Breast epithelium (tissue), 4 donors: ENCODE measurements around the gene PATJ. TPM values are rescaled to one million over a fixed set of nuclear protein-coding genes. Genes with fewer than 3 reads are reported as not detected.
"Not testable (repeated sequence)": the region's sequence is repeated elsewhere in the genome, so short reads cannot be mapped to it uniquely, and the experiment has no call there.

Experiments
- DNase-seq, 2 donors: peaks; one replicate each; pipeline ENCODE4 v3.0.0-alpha.2; 2019; ENCODE audit warnings: low spot score in 2 of 2
- H3K27ac ChIP-seq, 2 donors: fragments of 200-600 bp; sonication (generic) in 1 of 2; one replicate each; pipeline ENCODE4 v1.5.1; 2016 to 2019; ENCODE audit warnings: mild to moderate bottlenecking in 1 of 2
- H3K27me3 ChIP-seq, 2 donors: fragments of 200-600 bp; sonication (generic) in 1 of 2; one replicate each; pipeline versions ENCODE4 v1.5.1 to v1.6.0; 2017 to 2019; ENCODE audit warnings: control low read depth in 1 of 2, mild to moderate bottlenecking in 1 of 2
- H3K36me3 ChIP-seq: fragments of 200-600 bp; one replicate; pipeline ENCODE4 v1.5.1; 2019
- H3K4me1 ChIP-seq, 2 donors: fragments of 200-600 bp; sonication (generic); one replicate each; pipeline ENCODE4 v1.5.1; 2016 to 2019; ENCODE audit warnings: control low read depth in 1 of 2
- H3K4me3 ChIP-seq, 3 donors: fragments of 200-600 bp; sonication (generic); 1 replicate in 2 of 3; 2 replicates in 1 of 3; pipeline ENCODE4 v1.5.1; 2016 to 2019; ENCODE audit warnings: mild to moderate bottlenecking in 3 of 3, moderate library complexity in 2 of 3
- H3K9me3 ChIP-seq, 2 donors: fragments of 200-600 bp; sonication (generic) in 1 of 2; one replicate each; pipeline ENCODE4 v1.5.1; 2016 to 2019; ENCODE audit warnings: control low read depth in 1 of 2
- CTCF ChIP-seq, 3 donors: fragments of 450-650 bp; IDR thresholded peaks; one replicate each; pipeline ENCODE4 v1.5.1; 2016 to 2017; ENCODE audit warnings: antibody characterized with exemption in 3 of 3, mild to moderate bottlenecking in 3 of 3, moderate library complexity in 3 of 3
- POLR2A ChIP-seq: fragments of 450-650 bp; IDR thresholded peaks from one replicate; pipeline ENCODE4 v1.6.1; 2016; ENCODE audit warnings: antibody characterized with exemption, mild to moderate bottlenecking, moderate library complexity
- POLR2AphosphoS5 ChIP-seq, 3 donors: sonication (generic); formaldehyde crosslinking; IDR thresholded peaks; one replicate each; pipeline ENCODE4 v1.6.1; 2017; ENCODE audit warnings: antibody characterized with exemption in 3 of 3
- intact Hi-C: fragments of 100-400 bp; cut with DNase I; formaldehyde crosslinking; loops from one replicate; pipeline ENCODE4 v1.15.1; 2023; ENCODE audit warnings: low total_unique reads
- total RNA-seq, 3 donors: library from RNA; depleted of rRNA; stranded (reverse); fragments of >200 nt; gene quantifications; one replicate each; pipeline ENCODE4 v1.1.0, GENCODE V29; 2016

The PATJ gene
- total RNA-seq, 3 donors from 2014 or later, result 20.8 to 193 (median 129) TPM

GRCh38 chr1:62181532-62181931 lies 439.3 kb downstream of the PATJ start:
- Histone ChIP-seq H3K36me3 (no peaks in the 10 kb centered on the region), H3K4me1 (no peaks in the 10 kb centered on the region), H3K9me3 (no peaks in the 10 kb centered on the region), H3K27ac (no peak overlapping the region), H3K27me3 (no peaks in the 10 kb centered on the region), H3K4me3 (no peak overlapping the region)
- intact Hi-C loops, result no loop called here
- no peak for TF ChIP-seq POLR2A
- no peak for TF ChIP-seq CTCF (IDR thresholded peaks at IDR 0.05)
- no peak for TF ChIP-seq POLR2AphosphoS5 (IDR thresholded peaks at IDR 0.05)
- DNase-seq, result no peak

GRCh38 chr1:62182157-62182556 lies 439.9 kb downstream of the PATJ start:
- intact Hi-C loops, H3K27me3 ChIP-seq, H3K27ac ChIP-seq, H3K4me1 ChIP-seq, DNase-seq, H3K9me3 ChIP-seq, H3K4me3 ChIP-seq, H3K36me3 ChIP-seq: not testable (repeated sequence)

GRCh38 chr1:62183164-62184020 lies 441.1 kb downstream of the PATJ start:
- intact Hi-C loops, DNase-seq, H3K36me3 ChIP-seq, H3K4me3 ChIP-seq, H3K4me1 ChIP-seq, H3K27ac ChIP-seq, H3K9me3 ChIP-seq, H3K27me3 ChIP-seq: not testable (repeated sequence)

- Histone ChIP-seq H3K27me3 (no peaks in the 10 kb centered on the region), H3K4me3 (no peak overlapping the region), H3K9me3 (no peaks in the 10 kb centered on the region), H3K27ac (no peak overlapping the region), H3K4me1 (no peaks in the 10 kb centered on the region), H3K36me3 (no peaks in the 10 kb centered on the region)
- TF ChIP-seq POLR2AphosphoS5 (IDR thresholded peaks at IDR 0.05), result no peak
- no peak for TF ChIP-seq POLR2A
- TF ChIP-seq CTCF (IDR thresholded peaks at IDR 0.05), result no peak
- intact Hi-C loops, result no loop called here
- DNase-seq, result no peak
Observed at GRCh38 chr1:62184336-62184735, 442.1 kb downstream of the PATJ start.

GRCh38 chr1:62185233-62185632 lies 443.0 kb downstream of the PATJ start:
- H3K36me3 ChIP-seq, H3K27ac ChIP-seq, H3K4me3 ChIP-seq, intact Hi-C loops, H3K9me3 ChIP-seq, H3K27me3 ChIP-seq, DNase-seq, H3K4me1 ChIP-seq: not testable (repeated sequence)

GRCh38 chr1:62185677-62186076 lies 443.4 kb downstream of the PATJ start:
- TF ChIP-seq CTCF (IDR thresholded peaks at IDR 0.05), result no peak
- no peak for TF ChIP-seq POLR2A
- TF ChIP-seq POLR2AphosphoS5 (IDR thresholded peaks at IDR 0.05), result no peak
- Histone ChIP-seq H3K36me3 (no peaks in the 10 kb centered on the region), H3K27ac (no peak overlapping the region), H3K9me3 (no peaks in the 10 kb centered on the region), H3K27me3 (no peaks in the 10 kb centered on the region), H3K4me1 (no peaks in the 10 kb centered on the region), H3K4me3 (no peak overlapping the region)
- no peak for DNase-seq
- intact Hi-C loops, result no loop called here
